Measurements from ENCODE around the gene PARVA.

PARVA gene

GRCh38 chr11:12559011-12559410, 181.6 kb downstream of the PARVA start:
- DNase-seq, result no peak

GRCh38 chr11:12560362-12560761, 183.0 kb downstream of the PARVA start:
- no peak for DNase-seq

GRCh38 chr11:12560861-12561260, 183.5 kb downstream of the PARVA start:
- DNase-seq, result no peak

GRCh38 chr11:12564012-12564411, 186.6 kb downstream of the PARVA start:
- no peak for DNase-seq

DNA sequence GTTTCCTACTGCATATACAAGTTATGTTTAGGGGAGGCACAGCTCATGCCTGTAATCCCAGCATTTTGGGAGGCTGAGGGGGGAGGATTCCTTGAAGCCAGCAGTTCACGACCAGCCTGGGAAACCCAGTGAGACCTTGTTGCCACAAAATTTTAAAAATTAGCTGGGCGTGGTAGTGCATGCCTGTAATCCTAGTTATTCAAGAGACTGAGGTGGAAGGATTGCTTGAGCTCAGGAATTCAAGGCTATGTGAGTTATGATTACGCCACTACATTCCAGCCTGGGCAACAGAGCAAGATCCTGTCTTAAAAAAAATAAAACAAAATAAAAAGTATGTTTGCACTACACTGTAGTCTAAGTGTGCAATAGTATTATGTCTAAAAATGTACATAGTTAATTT, 188.0 kb downstream of the PARVA start:
- DNase-seq, result no peak

DNA sequence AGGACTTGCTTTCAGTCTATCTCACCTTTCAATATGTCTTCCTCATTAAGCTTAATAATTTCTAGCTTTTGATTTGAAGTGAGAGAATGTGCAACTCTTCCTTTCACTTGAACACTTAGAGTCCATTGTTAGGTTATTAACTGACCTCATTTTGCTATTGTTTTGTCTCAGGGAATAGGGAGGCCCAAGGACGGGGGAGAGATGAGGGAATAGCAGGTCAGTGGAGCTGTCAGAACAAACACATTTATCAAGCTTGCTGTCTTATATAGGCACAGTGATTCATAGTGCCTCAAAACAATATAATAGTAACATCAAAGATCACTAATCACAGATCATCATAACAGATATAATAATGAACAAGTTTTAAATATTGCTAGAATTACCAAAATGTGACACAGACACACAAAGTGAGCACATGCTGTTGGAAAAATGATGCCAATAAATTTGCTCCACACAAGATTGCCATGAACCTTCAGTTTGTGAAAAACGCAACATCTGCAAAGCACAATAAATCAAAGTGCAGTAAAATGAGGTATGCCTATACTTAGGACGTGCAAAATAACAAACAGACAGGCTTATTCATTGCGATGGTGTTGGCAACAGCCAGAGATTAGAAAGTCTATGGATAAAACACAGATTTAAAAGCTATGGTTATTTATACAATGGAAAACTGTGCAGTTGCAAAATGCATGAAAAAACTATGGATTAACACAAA, 190.5 kb downstream of the PARVA start:
- DNase-seq, result no peak

GRCh38 chr11:12569499-12570425, 192.4 kb downstream of the PARVA start:
- DNase-seq, result no peak

DNA sequence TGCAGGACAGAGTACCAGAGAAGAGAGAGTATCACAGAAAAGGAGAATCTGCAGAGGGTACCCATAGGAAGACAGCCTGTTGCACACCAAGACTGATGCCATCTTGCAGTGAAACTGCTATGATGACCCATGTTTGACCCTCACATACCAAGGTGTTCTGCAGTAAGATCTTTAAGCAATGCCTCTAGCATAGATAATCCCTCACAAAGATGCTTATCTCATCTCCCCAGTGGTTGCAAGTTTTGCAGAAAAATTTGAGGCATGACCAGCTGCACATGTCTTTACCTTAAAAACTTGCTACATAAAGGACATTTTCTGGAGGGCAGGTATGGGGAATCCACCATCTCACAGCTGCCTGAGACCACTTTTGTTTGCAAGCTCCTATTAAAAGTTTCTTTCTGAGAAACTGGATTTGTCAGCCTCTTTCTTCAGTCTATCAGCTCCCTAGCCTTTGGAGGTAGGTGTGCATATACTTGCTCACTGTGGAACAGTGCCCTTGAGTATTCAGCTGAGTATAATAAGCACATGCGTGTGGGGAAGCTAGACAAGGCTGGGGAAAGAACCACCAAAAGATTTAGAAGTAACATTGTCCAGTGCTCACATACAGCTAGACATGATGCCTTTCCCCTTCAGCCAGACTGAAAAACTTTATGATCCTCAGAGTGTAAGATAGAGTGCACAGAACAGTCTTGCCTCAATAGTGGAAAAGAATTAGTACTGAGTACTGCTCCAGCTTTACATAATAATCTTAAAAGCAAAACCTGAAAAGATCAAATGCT, 196.5 kb downstream of the PARVA start:
- no peak for DNase-seq

DNA sequence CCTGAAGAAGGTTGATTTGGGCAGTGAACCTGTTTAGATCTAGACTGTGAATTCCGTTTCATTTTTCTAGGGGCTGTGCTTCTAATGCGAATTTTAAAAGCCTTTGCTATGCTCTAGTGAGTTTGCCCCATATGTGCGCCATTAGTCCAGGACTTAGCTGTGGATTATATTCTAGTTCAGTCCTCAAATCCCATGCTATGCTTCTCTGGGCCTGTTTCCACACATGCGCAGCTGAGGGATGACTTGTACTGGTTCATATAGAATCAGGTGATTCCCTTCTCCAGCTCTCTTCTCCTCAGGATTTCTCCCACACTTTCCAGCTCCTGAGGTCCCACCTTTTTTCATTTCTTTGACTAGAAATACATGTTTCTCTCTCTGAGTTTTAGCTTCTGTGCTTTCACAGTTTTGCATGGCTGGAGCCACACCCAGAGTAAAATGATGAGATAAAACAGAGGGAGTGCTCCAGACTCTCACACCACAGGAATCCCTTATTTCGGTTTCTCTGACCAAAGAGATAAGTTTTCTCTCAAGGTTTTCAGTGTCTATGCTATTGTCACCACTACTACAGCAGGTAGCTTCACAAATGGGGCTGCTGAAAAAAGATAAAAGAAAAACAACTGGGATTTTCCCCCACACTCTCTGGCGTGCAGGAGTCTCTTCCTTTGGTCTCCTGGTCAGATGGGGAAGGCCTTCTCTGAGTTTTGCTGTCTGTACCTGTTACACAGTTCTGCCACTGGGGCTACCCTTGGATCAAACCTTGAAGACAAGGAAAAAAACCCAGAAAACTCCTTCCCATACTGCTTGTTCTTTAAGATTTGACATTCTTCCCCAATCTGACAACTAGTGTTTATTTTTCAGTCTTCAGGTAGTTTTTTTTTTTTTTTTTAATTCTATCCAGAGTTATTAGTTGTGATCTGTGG, 200.6 kb downstream of the PARVA start:
- DNase-seq, result no peak

GRCh38 chr11:12581416-12581815, 204.0 kb downstream of the PARVA start:
- no peak for DNase-seq

DNA sequence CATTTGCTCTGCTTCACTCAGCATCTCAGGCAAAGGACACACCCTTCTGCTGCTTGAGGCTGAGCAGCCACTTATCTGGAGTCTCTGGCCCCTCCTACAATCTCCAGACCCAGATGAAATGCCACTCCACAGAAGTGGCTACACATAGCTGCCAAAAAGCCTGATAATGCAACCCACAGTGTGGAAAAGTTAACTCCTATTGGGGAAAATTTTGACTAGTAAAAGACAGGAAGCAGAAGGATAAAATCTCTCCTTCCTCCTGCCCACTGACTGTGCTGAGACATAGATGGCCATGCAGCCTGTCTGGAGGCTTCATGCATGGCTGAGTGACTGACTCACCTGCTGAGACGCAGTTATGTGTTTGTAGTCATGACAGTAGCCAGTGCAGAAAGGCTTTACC, 204.6 kb downstream of the PARVA start:
- no peak for DNase-seq

All from C1 segment of cervical spinal cord (tissue), 14 donors.